NOMO-1 treated with dmso at 0.1 percent for 144 hours (cell line): Measurements from ENCODE around the gene BTBD19.
"Not testable (repeated sequence)": the region's sequence is repeated elsewhere in the genome, so short reads cannot be mapped to it uniquely, and the experiment has no call there.

Source experiments
- DNase-seq: peaks from one replicate; lab custom pipeline; 2025; ENCODE audit not compliant: unreplicated experiment; lab: John Stamatoyannopoulos, UW

The BTBD19 gene, protein sequence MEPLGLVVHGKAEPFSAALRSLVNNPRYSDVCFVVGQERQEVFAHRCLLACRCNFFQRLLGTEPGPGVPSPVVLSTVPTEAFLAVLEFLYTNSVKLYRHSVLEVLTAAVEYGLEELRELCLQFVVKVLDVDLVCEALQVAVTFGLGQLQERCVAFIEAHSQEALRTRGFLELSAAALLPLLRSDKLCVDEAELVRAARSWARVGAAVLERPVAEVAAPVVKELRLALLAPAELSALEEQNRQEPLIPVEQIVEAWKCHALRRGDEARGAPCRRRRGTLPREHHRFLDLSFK

DNA sequence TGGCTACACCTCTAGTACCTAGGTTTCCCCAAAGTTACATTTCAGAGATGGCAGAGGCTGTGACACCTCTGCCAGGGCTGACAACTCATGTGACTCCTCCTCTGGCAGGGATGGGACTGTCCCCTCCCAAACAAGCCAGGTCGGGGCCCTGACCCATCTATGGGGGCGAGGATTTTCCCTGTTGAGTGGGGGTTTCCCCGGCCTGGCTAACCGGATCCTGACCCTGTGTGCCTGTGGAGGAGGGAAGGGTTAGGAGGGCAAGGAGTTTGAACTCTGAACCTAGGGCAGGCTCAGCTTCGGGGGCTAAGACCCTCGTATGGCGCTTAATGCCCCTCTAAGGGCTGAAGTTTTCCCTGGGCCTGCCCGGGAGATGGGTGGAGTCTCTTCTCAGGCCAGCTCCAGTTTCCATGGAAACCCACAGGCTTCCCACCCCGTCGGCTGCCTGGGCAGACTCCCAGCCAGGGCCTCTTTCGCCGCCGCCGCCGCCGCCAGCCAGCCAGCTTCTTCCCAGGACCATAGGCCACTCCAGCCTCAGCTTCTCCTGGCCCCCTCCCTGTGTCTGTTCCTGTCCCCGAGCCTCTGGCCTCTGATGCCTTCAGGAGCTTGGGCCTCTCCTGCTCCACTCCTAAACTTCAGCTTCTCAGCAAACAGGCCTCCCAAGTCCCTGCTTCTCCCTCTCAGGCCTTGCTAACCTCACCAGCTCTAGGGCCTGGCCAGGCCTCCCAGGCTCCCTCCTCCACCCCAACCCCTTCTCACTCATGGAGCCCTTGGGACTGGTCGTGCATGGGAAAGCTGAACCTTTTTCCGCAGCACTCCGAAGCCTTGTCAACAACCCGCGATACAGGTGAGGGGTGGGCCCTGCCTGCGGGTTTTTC is at the start of gene BTBD19:
Gene BTBD19, plus strand, starts transcription at position 461 of the 875 bp plus-strand sequence. Its CDS starts 298 bp downstream, at position 759.
- DNase-seq = no peak

GRCh38 chr1:44759077-44759476 is 49.2 kb upstream of the BTBD19 start:
- no peak for DNase-seq

- no peak for DNase-seq
Measured at GRCh38 chr1:44760876-44761275, 47.4 kb upstream of the BTBD19 start.

- not testable (repeated sequence) for DNase-seq
Measured at GRCh38 chr1:44766421-44766820, 41.9 kb upstream of the BTBD19 start.

DNA sequence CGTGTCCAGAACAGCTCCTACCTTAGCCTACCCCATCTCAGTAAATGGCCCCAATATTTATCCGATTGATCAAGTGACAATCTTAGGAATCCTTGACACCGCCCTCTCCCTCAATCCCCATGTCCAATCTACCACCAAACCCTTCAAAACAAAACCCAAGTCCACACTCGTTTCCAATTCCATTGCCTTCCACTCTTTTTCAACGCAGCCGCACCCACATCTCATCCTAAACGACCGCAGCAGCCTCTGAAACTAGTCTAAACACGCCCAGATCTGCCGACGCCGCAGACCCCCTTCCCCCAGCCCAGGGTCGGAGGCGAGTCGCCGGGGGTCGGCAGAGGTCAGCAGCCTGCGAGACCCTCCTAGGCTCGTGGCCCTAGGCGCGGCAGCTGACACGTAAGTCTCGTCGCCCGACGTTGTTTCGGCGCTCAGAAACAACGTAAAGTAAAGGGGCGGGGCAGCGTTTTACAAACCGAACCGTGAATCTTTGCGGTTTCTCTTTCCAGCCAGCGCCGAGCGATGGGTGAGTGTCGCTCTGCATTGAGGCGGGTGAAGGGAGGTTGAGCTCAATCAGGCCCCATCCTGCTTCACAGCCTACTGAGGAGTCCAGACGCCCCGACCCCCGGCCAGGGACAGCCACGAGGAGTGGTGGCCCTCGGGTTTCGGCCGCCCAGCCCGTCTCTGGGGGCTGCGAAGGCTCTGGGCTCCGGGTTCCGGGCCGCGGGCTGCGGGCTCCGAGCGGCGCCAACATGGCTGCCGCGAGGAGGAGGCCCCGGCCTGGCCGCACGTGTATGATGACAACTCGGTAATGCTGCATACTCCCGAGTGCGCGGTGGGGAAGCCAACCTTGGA is 33.0 kb upstream of the BTBD19 start, which contains the start of gene RPS8:
Gene RPS8, plus strand, starts transcription at position 463 of the 852 bp plus-strand sequence. Its CDS starts 57 bp downstream, at position 520.
- peak; percentile 88 for DNase-seq

DNA sequence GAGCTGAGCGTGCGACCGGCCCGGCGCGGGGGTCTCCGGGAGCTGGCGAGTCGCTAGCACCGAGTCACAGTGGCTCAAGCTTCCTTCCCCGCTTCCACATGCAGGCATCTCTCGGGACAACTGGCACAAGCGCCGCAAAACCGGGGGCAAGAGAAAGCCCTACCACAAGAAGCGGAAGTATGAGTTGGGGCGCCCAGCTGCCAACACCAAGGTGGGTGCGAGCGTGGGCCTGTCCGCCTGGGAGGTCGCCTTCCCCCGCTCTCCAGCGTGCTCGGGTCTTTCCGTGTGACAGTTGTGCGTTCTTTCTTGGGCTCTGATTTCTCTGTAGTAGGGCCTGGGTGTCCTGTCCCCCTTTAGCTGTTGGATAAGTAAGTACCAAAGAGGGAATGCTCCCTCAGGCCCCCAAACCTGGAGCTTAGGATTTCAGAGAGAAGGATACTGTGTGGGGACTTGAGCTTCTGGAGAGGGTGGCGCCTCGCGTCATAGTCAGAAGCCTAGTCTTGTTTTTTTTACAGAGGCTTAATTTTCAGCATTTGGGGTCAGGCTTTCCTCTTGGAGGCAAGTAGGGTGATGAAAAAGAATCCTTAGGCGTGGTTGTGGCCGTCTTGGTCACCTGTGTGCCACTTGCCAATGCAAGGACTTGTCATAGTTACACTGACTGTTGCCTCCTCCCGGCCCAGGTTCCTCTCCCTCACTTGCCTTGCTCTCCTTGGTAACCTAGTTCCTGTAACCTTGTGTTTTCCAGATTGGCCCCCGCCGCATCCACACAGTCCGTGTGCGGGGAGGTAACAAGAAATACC is 32.2 kb upstream of the BTBD19 start:
- peak; percentile 17 for DNase-seq

- no peak for DNase-seq
Measured at GRCh38 chr1:44776730-44777068, 31.6 kb upstream of the BTBD19 start.

DNA sequence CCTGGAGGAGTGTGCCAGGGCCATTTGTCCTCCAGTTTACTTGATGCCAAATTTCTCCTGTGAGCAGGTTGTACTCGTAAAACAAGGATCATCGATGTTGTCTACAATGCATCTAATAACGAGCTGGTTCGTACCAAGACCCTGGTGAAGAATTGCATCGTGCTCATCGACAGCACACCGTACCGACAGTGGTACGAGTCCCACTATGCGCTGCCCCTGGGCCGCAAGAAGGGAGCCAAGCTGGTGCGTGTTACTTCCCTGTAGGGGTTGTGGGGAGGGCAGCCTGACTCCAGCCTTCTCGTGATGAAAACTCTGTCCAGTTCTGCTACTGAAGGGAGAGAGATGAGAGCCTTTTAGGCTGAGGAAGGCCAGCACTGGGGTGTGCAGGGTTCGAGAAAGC is 30.8 kb upstream of the BTBD19 start:
- no peak for DNase-seq

- no peak for DNase-seq
Measured at GRCh38 chr1:44777969-44778635, 30.2 kb upstream of the BTBD19 start.

GRCh38 chr1:44778705-44779576 is 29.4 kb upstream of the BTBD19 start:
- DNase-seq = no peak

DNA sequence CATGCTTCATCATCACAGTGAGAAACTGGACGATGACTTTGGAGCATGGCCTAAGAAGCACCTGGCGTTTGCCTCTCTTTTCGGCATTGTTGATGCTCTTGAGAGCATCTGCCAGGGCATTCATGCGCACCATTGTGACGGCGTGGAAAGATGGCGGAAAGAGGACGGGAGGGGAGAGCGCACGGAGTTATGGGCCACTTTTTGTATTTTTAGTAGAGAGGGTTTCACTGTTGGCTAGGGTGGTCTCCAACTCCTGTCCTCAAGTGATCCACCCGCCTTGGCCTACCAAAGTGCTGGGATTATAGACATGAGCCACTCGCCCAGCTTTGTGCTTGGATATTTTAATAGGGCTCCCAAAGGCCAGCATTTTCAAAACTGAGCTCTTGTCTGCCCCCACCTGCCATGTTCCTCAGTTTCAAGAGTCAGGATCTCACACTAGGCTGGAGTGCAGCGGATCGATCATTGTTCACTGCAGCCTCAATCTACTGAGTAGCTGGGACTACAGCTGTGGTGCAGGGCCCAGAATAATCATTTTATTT is 27.7 kb upstream of the BTBD19 start:
- DNase-seq = no peak

DNA sequence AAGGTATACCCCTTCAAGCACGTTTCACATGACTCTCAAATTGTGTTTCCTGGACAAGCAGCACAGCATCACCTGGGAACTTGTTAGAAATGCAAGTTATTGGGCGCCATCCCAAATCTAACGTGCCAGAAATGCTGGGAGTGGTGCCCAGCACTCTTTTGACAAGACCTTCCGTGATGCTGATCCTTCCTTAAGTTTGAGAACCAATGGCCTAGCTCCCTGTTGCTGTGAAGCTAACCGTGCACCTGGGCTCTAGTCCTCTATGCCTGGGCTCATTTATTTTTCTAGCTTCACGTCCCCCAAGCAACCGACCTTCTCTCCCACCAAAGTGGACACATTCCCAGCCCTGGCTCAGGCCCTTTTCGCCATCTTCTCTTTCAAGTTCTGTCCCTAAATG is 24.6 kb upstream of the BTBD19 start:
- DNase-seq = no peak

- no peak for DNase-seq
Measured at GRCh38 chr1:44784094-44785028, 24.0 kb upstream of the BTBD19 start.

GRCh38 chr1:44785029-44785380 is 23.3 kb upstream of the BTBD19 start:
- no peak for DNase-seq

- no peak for DNase-seq
Measured at GRCh38 chr1:44785501-44786137, 22.7 kb upstream of the BTBD19 start.

- peak; percentile 61 for DNase-seq
Measured at GRCh38 chr1:44786138-44786840, 22.0 kb upstream of the BTBD19 start.
